HG02870 (cell line): ENCODE results near the gene MAML1.
"Not testable (repeated sequence)": the region's sequence is repeated elsewhere in the genome, so short reads cannot be mapped to it uniquely, and the experiment has no call there.

Experiments used
- ATAC-seq: cut with Tn5 transposase; IDR thresholded peaks from one replicate; pipeline ENCODE4 v1.9.1; 2021; ENCODE audit warnings: mild to moderate bottlenecking, moderate library complexity; ENCODE audit not compliant: unreplicated experiment

MAML1 gene, protein sequence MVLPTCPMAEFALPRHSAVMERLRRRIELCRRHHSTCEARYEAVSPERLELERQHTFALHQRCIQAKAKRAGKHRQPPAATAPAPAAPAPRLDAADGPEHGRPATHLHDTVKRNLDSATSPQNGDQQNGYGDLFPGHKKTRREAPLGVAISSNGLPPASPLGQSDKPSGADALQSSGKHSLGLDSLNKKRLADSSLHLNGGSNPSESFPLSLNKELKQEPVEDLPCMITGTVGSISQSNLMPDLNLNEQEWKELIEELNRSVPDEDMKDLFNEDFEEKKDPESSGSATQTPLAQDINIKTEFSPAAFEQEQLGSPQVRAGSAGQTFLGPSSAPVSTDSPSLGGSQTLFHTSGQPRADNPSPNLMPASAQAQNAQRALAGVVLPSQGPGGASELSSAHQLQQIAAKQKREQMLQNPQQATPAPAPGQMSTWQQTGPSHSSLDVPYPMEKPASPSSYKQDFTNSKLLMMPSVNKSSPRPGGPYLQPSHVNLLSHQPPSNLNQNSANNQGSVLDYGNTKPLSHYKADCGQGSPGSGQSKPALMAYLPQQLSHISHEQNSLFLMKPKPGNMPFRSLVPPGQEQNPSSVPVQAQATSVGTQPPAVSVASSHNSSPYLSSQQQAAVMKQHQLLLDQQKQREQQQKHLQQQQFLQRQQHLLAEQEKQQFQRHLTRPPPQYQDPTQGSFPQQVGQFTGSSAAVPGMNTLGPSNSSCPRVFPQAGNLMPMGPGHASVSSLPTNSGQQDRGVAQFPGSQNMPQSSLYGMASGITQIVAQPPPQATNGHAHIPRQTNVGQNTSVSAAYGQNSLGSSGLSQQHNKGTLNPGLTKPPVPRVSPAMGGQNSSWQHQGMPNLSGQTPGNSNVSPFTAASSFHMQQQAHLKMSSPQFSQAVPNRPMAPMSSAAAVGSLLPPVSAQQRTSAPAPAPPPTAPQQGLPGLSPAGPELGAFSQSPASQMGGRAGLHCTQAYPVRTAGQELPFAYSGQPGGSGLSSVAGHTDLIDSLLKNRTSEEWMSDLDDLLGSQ

GRCh38 chr5:179732412-179732917 lies at the start of gene MAML1:
MAML1 (plus strand) TSS chr5:179732822; CDS start chr5:179733113, 291 bp downstream.
- peak; percentile 92 for ATAC-seq

GRCh38 chr5:179689212-179689611 lies 43.4 kb upstream of the MAML1 start:
- not testable (repeated sequence) for ATAC-seq

DNA sequence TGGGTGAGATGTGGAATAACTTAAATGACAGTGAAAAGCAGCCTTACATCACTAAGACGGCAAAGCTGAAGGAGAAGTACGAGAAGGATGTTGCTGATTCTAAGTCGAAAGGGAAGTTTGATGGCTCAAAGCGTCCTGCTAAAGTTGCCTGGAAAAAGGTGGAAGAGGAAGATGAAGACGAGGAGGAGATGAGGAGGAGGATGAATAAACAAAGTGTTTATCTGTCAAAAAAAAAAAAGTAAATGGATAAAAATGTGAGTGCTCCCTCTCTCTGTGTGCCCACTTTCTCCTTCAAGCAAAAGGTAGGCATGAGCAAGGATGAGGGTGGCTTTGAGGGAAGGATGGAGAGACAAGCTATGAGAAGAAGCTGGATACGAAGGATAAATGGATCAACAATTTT lies 38.1 kb upstream of the MAML1 start:
- no peak for ATAC-seq

DNA sequence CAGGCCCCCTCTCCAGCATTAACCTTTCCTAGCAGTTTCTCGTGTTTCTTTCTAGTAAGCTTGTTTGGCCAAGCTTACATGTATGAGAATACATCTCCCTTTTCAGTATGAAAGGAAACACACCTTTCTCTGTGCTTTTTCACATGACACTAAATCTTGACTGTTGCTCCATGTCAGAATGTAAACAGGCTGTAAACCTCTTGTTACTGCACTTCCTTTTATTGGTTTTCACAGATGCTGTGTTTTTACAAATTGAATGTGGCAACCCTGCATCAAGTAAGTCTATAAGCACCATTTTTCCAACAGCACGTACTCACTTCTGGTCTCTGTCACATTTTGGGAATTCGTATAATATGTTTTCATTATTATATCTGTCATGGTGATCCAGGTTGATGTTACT lies 36.0 kb upstream of the MAML1 start:
- ATAC-seq: no peak

- ATAC-seq: no peak
Observed at GRCh38 chr5:179697108-179697507, 35.5 kb upstream of the MAML1 start.

- not testable (repeated sequence) for ATAC-seq
Observed at GRCh38 chr5:179697543-179697942, 35.1 kb upstream of the MAML1 start.

GRCh38 chr5:179697993-179698934 lies 34.4 kb upstream of the MAML1 start:
- peak; percentile 84 for ATAC-seq

DNA sequence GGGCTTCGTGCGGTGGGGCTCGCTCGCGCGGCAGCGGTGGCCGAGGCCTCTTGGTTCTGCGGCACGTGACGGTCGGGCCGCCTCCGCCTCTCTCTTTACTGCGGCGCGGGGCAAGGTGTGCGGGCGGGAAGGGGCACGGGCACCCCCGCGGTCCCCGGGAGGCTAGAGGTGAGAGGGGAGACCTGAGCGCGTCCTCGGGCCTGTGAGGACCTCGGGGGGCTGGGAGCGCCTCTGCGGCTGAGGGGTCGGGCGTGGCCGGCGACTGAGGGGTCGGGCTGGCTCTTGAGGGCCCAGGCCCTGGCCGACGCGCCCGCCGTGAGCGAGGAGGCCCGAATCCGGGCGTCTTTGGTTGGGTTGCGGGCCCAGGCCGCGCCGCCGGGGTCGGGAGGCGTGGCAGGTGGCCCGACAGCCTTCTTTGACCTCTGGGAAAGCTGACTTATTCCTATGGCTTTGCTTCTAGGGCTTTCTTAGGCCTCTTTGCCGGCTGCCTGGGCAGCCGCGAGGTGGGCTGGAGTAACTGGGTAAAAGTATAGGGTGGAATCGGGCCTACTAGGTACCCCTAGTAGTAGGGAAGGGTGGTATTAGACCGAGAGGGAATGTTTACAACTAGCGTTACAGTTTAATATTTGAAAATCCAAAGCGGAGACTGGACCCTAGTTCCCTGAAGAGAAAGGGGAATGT lies 33.5 kb upstream of the MAML1 start, which contains the start of gene CANX:
CANX (plus strand) TSS at position 33 of the 681 bp plus-strand sequence. CDS start 6,715 bp downstream, outside the sequence.
- no peak for ATAC-seq

DNA sequence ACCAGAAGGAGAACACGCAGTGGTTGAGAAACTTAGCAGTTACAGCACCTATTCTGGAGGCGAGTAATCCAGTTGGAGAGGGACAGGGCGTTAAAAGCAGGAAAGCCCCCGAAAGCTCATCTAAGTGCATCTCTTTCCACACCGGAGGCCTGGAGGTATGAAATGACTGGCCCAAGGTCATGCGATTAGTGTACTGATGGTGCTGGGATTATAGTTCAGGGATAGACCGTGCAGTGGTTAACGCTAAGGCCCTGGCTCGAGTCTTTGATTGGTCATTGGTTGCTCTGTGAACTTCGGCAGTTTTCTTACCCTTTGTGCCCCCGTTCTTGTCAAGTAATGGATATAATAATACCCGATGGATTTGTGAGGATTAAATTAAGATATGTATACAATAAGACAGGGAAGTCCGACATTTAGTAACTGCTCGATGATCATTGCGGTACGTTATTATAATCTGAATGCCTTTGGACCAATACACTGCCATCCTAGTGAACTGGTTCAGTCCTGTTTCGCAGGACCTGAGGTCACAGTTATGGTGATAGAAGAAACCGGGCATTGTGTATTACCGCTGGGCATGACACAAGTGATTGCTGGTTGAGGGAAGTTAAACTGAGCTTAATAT lies 32.9 kb upstream of the MAML1 start:
- ATAC-seq: no peak

GRCh38 chr5:179700401-179700918 lies 32.2 kb upstream of the MAML1 start:
- ATAC-seq: no peak

GRCh38 chr5:179716286-179716685 lies 16.3 kb upstream of the MAML1 start:
- ATAC-seq: no peak

- ATAC-seq: no peak
Observed at GRCh38 chr5:179720222-179720621, 12.4 kb upstream of the MAML1 start.

- ATAC-seq: no peak
Observed at GRCh38 chr5:179724163-179724562, 8.5 kb upstream of the MAML1 start.

- no peak for ATAC-seq
Observed at GRCh38 chr5:179727106-179727505, 5.5 kb upstream of the MAML1 start.

DNA sequence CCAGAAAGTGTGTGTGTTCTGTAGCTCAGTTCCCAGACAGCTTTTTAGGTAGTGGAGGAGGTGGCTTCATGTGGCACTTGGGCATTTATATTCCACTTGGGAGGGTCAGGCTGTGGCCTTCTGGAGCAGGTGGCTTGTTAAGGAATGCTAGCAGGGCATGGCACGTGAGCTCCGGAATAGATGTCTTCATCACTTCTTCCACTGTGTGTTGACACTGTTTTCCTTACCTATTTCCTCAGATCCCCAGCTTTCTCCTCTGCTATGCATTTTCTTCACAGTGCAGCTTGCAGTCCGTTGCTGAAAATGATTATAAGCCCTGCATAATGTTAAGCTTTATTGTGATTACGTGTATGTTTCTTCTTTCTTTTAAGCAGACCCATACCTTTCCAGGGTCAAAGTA lies 3.3 kb upstream of the MAML1 start:
- ATAC-seq: no peak

DNA sequence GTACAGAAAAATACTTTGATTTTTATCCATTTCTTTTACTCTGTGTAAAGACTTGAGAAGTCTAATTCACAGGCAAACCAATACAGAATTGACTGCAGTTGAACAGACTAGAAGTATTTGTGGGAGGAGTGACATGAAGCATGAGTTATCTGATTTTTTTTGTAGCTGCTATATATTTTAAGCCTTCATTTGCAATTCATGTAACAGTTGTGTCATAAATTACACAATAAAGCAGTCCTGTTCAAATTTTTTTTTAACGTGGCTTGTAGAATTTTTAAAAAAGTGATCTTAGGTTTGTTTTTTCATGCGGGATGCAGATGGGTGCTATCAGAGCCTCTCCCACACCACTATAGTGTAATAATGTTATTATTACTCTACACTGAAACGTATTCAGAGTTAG lies 2.9 kb upstream of the MAML1 start:
- ATAC-seq: no peak

- no peak for ATAC-seq
Observed at GRCh38 chr5:179730356-179730755, 2.3 kb upstream of the MAML1 start.

- no peak for ATAC-seq
Observed at GRCh38 chr5:179730852-179731251, 1.8 kb upstream of the MAML1 start.
